ENCODE results near the gene LRRN4CL. TPM values are rescaled to one million over a fixed set of nuclear protein-coding genes. Genes with fewer than 3 reads are reported as not detected.

The LRRN4CL gene
- total RNA-seq, 2 experiments from 2014 or later, result 0.65 to 0.79 TPM

- ChIA-PET POLR2A (no interaction called here), CTCF (ENCODE audit: unreplicated experiment) (no interaction called here)
- Histone ChIP-seq H4K20me1 (ENCODE audit: insufficient read depth, low read length) (no peaks in the 10 kb centered on the region), H3K4me2 (ENCODE audit: low read length) (peak overlapping the region; percentile 96), H2AFZ (ENCODE audit: low read length) (peak overlapping the region; percentile 99; the same call in 1 of the 2 replicates), H3K4me3 (ENCODE audit: low read depth, low read length, poor library complexity, severe bottlenecking) (peak overlapping the region; percentile 93), H3K4me1 (ENCODE audit: insufficient read depth, low read length, poor library complexity, severe bottlenecking) (peaks cover 40% of the 10 kb centered on the region), H3K9me3 (ENCODE audit: low read length) (no peaks in the 10 kb centered on the region), H3K9me2 (ENCODE audit: insufficient read depth, low read length) (no peaks in the 10 kb centered on the region), H3K27ac (ENCODE audit: low read depth, low read length, poor library complexity, severe bottlenecking) (peak overlapping the region; percentile 57), H3K36me3 (ENCODE audit: insufficient read depth, low read length) (peaks cover 37% of the 10 kb centered on the region), H3K79me2 (ENCODE audit: insufficient read depth, low read depth, low read length) (peaks cover 25% of the 10 kb centered on the region; the same call in 1 of the 2 replicates)
- intact Hi-C loops (cut with micrococcal nuclease; ENCODE audit: unreplicated experiment), result loop anchor here (5.0 kb wide), 1 partner anchor 109 kb away; the partner anchor contains the start of gene TMEM179B
- DNase-seq (ENCODE audit: low spot score), result no peak
- TF ChIP-seq, protein P1, sequence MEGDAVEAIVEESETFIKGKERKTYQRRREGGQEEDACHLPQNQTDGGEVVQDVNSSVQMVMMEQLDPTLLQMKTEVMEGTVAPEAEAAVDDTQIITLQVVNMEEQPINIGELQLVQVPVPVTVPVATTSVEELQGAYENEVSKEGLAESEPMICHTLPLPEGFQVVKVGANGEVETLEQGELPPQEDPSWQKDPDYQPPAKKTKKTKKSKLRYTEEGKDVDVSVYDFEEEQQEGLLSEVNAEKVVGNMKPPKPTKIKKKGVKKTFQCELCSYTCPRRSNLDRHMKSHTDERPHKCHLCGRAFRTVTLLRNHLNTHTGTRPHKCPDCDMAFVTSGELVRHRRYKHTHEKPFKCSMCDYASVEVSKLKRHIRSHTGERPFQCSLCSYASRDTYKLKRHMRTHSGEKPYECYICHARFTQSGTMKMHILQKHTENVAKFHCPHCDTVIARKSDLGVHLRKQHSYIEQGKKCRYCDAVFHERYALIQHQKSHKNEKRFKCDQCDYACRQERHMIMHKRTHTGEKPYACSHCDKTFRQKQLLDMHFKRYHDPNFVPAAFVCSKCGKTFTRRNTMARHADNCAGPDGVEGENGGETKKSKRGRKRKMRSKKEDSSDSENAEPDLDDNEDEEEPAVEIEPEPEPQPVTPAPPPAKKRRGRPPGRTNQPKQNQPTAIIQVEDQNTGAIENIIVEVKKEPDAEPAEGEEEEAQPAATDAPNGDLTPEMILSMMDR (conservative IDR thresholded peaks at IDR 0.05; ENCODE audit: low read length), result no peak
- no TSS peak for BruUV-seq (replicated peaks)
Measured at GRCh38 chr11:62678433-62678769, 10.9 kb downstream of the LRRN4CL start.

- no peak for DNase-seq (ENCODE audit: low spot score)
- peaks cover 32% of the 10 kb centered on the region; the same call in 1 of the 2 replicates for H3K79me2 ChIP-seq (ENCODE audit: insufficient read depth, low read depth, low read length)
- intact Hi-C loops (cut with micrococcal nuclease; ENCODE audit: unreplicated experiment), result loop anchor here (5.0 kb wide), 1 partner anchor 110 kb away; the partner anchor contains the start of gene TMEM179B
- ChIA-PET CTCF (ENCODE audit: unreplicated experiment) (no interaction called here), POLR2A (interaction anchor here (1.1 to 1.4 kb wide), 3 partner anchors 13 to 104 kb away, joined by 3 to 6 read pairs (median 5); partner anchors contain the start of genes C11orf98, CSKMT and EEF1G)
- peaks cover 44% of the 10 kb centered on the region for H3K36me3 ChIP-seq (ENCODE audit: insufficient read depth, low read length)
- H4K20me1 ChIP-seq (ENCODE audit: insufficient read depth, low read length), result no peaks in the 10 kb centered on the region
- no peaks in the 10 kb centered on the region for H3K9me3 ChIP-seq (ENCODE audit: low read length)
- BruUV-seq (replicated peaks), result no TSS peak
- no peaks in the 10 kb centered on the region for H3K9me2 ChIP-seq (ENCODE audit: insufficient read depth, low read length)
- H3K4me3 ChIP-seq (ENCODE audit: low read depth, low read length, poor library complexity, severe bottlenecking), result peak overlapping the region; percentile 93
- TF ChIP-seq EZH2phosphoT487 (IDR thresholded peaks at IDR 0.05; ENCODE audit: borderline replicate concordance, low read depth, low read length), result no peak
- TF ChIP-seq, protein P1 (conservative IDR thresholded peaks at IDR 0.05; ENCODE audit: low read length), result no peak
- peak overlapping the region; percentile 96 for H3K4me2 ChIP-seq (ENCODE audit: low read length)
- peaks cover 47% of the 10 kb centered on the region for H3K4me1 ChIP-seq (ENCODE audit: insufficient read depth, low read length, poor library complexity, severe bottlenecking)
- H2AFZ ChIP-seq (ENCODE audit: low read length), result no peak overlapping the region
- H3K27ac ChIP-seq (ENCODE audit: low read depth, low read length, poor library complexity, severe bottlenecking), result no peak overlapping the region
Measured at GRCh38 chr11:62677714-62678113, 11.6 kb downstream of the LRRN4CL start.

DNA sequence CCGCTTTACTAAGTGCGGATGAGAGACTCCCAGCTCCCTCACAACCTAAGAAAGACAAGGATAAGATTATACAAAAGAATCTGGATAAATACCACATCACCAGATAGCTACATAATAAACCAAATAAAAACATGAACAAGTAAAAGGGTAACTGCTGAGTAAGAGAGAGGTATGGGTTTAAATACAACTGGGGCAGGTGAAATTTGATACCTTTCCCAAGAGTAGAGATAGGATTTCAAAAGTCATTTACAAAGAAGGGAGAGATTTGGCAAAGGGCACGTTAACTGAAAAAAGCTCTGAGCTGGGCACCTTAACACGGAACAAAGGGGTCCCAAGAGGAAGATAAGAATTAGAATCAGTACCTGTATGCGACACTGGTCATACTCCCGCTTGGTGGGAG is 12.2 kb downstream of the LRRN4CL start:
- no peak for TF ChIP-seq EZH2phosphoT487 (IDR thresholded peaks at IDR 0.05; ENCODE audit: borderline replicate concordance, low read depth, low read length)
- TF ChIP-seq, protein P1 (conservative IDR thresholded peaks at IDR 0.05; ENCODE audit: low read length), result no peak
- peak overlapping the region; percentile 96 for H3K4me2 ChIP-seq (ENCODE audit: low read length)
- CTCF ChIA-PET (ENCODE audit: unreplicated experiment), result no interaction called here
- H3K27ac ChIP-seq (ENCODE audit: low read depth, low read length, poor library complexity, severe bottlenecking), result no peak overlapping the region
- no peak overlapping the region for H3K4me3 ChIP-seq (ENCODE audit: low read depth, low read length, poor library complexity, severe bottlenecking)
- no peak overlapping the region for H2AFZ ChIP-seq (ENCODE audit: low read length)
- peaks cover 45% of the 10 kb centered on the region for H3K36me3 ChIP-seq (ENCODE audit: insufficient read depth, low read length)
- peaks cover 51% of the 10 kb centered on the region for H3K4me1 ChIP-seq (ENCODE audit: insufficient read depth, low read length, poor library complexity, severe bottlenecking)
- intact Hi-C loops (cut with micrococcal nuclease; ENCODE audit: unreplicated experiment), result loop anchor here (5.0 kb wide), 1 partner anchor 110 kb away; the partner anchor contains the start of gene TMEM179B
- no peaks in the 10 kb centered on the region for H4K20me1 ChIP-seq (ENCODE audit: insufficient read depth, low read length)
- no peak for DNase-seq (ENCODE audit: low spot score)
- POLR2A ChIA-PET, result interaction anchor here (0.9 to 1.4 kb wide), 4 partner anchors 12 to 103 kb away, joined by 3 to 6 read pairs (median 4); partner anchors contain the start of genes C11orf98, CSKMT, EEF1G and LRRN4CL
- H3K9me2 ChIP-seq (ENCODE audit: insufficient read depth, low read length), result no peaks in the 10 kb centered on the region
- no peaks in the 10 kb centered on the region for H3K9me3 ChIP-seq (ENCODE audit: low read length)
- H3K79me2 ChIP-seq (ENCODE audit: insufficient read depth, low read depth, low read length), result peaks cover 37% of the 10 kb centered on the region; the same call in 1 of the 2 replicates
- BruUV-seq (replicated peaks), result no TSS peak

Measured in OCI-LY7 (cell line).